Activated CD4-positive, alpha-beta T cell treated with anti-CD3 and anti-CD28 coated beads for 4 hours (primary cell): Measurements from ENCODE around the gene PYGL.

Experiments
- DNase-seq, 2 donors: peaks; one replicate each; pipeline ENCODE4 v3.0.0-alpha.2; 2020

The PYGL gene

DNA sequence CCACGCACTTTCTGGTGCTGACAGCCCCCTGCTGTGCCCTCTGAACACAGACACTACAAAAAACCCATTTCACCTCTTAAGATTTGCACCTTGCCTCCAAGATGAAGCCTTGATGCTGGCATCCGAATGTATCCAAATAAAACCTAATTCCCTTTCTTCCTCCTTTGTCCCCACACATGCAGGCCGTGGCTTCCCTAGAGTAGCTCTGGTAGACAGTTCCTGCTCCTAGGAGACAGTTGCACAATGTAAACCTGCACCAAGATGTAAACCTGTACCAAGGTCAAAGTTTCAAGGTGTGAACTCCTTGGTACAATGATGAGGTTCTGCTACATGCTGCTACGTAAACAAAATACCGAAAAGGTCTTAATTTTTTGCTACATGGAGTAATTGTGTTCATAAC lies 73.1 kb downstream of the PYGL start:
- DNase-seq, result no peak

DNA sequence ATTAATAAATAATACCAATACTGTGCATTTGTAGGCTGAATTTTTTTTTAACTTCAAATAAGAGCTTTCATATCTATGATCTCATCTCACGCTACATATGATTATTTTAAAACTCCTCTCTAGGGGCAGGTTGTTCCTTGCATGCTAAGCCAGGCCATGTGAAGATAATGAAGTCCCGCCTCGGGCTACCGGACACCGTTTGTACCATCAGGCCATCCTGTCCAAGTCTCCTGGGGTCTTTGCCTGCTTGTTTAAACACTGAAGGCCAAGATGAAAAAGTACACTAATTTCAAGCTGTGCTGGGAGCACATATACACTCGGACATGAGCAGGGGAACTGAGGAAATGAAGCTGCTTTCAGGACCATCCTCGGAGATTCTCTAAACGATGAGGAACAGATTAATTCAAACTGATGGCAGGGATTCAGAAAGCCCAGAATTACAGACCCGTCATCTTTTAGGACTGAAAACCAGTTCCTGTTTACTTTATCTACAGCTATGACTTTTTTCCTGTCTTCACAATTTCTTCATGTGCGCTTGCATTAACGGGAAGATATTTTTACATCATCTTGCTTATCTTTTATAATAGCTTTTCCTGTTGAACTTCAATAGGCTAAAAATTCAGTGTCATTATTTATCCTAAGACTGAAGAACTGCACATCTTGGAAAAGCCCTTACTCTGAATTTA lies 78.7 kb downstream of the PYGL start:
- DNase-seq, result no peak

DNA sequence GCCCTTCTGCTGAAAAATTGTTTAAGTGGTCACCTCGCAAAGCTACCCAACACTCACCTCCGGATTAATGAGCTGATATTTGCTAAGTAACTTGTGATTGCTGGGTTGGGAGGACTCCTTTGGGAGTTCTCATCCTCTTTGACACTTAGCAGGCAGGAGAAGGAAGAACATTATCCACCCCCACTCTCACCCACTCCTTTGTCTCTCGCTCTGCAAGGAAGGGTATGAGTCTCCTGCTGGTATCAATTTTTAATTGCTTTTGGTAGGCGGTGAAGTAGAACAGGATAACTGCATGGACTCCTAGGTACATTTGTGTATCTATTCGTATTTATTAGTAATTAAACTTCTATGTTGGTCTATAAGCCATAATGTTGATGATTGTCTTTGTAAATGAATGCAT lies 79.3 kb downstream of the PYGL start:
- DNase-seq, result no peak

DNA sequence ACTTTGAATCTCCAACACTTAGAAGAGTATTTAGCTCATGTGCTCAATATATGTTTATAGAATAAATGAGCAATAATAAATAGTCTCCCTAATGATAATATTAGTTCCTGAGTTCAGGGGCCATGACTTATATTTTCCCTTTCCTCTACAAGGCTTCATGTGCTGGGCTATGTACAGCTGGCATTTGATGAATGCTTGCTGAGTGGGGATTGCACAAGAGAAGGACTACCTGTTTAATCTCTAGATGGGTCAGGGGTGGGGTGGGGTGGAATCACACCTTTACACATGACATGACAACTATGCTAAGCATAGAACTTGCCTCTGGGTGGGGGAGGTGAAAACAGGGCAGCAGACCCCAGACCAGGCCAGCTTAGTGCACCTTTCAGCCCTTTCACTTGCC lies 80.0 kb downstream of the PYGL start:
- DNase-seq, result no peak

DNA sequence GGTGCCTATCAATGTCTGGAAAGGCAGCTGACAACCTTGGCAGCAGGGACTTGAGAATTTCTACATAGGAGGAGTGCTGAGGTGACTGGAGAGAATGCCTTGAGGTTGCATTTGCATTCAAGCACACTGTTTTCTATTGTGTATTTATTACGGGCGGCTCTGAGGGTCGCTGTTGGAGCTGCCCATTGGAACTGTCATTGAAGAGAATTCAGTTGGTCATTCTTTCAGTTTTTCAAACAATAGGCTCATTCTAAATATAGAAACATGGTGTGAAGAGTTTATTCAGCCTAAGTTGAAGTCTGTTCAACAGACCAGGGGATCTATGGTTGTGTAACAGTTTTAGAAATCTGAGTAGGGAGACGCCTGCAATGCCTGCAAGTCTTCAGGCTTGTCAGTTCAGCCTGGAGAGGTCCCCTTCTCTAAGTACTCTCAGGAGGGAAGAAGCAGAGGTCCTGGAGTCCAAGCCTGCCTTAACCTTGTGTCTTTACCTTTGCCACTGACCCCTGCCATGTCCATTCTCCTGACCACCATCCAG lies 82.2 kb downstream of the PYGL start:
- no peak for DNase-seq

DNA sequence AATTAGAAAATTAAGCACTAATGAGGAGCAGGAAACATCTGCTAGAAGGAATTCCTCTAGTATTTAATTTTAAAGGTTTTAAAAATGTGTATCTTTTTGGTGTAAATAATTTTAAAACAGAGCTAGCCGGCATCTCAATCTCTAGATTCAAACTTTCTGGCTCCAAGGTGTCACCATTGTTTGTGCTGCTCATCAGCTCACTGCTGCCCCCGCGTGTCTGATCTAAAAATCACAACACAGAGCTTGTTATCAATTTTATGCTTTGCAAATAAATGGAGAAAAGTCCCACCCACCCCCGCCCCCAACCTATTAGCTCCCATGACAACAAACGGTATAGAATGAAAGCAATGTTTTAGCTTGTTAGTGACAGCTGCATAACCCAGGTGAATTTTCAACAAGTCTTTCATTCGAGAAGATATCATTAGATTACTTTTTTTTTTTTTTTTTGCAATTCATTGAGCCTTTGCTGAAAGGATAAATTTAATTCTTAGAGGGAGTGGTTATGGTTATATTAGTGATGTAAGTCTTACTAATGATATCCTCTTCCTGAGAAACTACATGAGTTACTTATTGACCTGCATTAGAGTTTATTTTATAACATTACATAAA lies 83.7 kb downstream of the PYGL start:
- DNase-seq, result peak; percentile 79 to 95

DNA sequence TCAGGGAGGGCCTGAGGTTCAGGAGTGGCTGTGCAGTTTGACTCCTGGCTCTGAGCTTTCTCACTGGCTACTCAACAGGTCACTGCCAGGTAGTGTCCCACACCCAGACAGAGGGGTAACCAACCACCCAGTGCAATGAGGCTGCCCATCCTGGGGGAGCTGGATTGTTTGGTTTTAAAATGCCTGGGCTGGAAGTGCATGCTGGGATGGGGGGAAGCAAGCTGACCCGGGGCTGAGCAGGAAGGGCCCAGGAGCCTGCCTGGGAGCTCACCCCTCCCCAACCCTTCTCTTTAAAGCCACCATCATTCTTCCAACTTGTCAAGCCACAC lies 85.0 kb downstream of the PYGL start:
- DNase-seq, result no peak

DNA sequence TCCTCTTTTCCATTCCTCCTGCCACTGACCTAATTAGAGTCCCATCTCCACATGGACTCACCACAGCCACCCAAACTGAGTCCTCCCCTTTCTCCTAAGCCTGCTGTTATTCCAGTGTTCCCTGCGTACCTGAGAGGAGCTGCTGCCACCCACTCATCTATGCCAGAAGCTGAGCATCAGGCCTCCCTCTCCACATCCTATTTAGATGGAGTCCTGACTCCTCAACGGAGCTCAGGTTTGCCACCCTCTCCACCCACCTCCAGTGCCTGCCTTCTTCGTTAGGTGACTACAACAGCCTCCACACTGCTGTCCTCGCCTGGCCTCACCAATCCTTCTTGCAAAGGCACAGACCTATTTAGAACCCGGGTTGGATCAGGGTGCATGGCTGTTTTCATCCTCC lies 87.6 kb downstream of the PYGL start:
- no peak for DNase-seq

DNA sequence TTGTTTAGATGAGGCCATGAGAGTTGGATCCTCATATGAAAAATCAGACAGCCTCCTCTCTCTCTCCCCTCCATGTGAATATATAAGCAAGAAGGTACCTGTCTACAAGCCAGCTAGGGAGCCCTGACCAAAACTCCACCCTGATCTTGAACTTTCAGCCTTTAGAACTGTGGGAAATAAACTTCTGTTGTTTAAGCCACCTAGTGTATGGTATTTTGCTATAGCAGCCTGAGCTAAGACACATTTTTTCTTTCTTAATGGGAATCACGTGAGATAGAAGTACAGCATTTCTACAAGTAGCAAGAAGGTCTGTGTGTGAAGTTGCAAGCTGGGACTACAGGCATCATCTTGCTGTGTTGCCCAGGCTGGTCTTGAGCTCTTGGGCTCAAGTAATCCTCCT lies 88.7 kb downstream of the PYGL start:
- no peak for DNase-seq
